GF-D8 (cell line): Measurements from ENCODE around the gene CABP7.

ENCODE experiments used
- DNase-seq: peaks from one replicate; lab custom pipeline; 2025; lab: John Stamatoyannopoulos, UW

CABP7 gene

DNA sequence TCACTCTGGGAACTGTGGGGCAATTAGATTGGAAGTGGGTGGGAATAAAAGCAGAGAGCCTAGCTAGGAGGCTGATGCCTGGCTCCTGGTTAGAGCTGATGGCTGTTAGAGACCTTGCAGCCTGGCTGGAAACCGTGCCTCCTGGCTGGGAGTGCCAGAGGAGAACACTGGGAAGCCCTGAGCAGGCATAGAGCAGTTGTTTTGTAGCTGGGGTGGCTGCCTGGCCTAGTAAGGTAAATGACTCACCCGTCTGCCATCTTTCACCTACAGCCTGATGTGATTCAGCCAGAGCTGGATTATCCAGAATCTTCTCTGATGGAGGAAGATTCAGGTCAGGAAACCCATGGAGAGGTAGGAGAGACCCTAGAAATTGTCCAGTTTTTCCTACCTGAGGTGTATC lies 53.4 kb downstream of the CABP7 start:
- DNase-seq = no peak

DNA sequence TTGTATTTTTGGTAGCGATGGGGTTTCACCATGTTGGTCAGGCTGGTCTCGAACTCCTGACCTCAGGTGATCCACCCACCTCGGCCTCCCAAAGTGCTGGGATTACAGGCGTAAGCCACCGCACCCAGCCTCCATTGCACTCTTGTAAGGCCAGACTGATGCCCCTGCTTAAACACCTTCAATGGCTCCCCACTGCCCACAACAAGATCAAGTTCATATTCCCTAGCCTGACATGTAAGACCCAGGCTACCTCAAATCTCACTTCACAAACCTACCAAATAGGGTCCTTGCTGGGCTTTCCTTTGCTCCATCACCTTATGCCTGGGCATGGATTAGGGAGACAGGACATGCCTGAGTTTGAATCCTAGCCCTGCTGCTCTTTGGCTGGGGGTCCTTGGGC lies 60.4 kb downstream of the CABP7 start:
- no peak for DNase-seq

DNA sequence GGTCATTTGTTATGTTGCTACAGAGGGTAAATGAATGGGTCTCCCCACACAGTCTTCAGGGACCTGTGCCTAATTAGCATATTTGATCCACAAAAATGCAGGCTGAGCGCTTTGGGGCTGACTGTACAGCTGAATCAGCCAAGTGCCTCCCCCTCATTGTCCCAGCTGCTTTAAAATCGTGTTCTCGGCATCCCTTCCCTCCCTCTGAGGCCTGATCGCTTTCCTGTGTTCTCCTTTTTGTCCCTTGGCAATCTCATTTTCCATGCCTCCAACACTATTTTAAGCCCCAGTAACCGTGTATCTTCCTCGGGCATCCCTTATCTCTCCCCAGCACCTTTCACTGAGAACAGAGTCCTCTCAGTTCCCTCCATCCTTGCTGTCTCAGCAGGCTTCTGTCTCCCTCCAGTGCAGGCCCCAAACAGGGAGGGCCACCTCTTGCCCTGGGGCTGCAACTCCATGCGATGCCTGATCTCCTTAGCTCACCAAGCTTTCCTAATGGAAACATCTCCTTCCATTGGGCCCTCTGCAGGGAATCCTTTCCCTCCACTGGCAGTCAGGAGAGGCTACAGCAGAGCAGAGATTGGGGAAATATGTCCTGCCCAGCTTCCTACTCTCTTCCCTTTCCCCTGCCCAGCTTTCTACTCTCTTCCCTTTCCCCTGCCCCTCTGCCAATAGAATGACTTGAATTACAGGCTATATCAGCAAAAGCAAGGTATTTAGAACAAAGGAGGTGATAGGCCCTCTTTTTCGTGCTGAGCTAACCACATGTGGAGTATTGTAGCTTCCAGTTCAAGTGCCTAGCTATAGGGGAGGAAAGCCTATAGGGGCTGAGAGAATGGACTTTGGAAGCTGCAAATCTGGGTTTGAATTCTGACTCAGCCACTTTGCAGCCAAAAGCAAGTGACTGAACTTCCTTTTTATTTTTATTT lies 61.2 kb downstream of the CABP7 start:
- no peak for DNase-seq
